ENCODE measurements around the gene PLEKHM2.

PLEKHM2 gene

GRCh38 chr1:15757016-15757543, 73.0 kb downstream of the PLEKHM2 start:
- no peak for DNase-seq (ENCODE audit: low read depth in 2 of 2, low spot score in 1 of 2)

GRCh38 chr1:15757575-15758342, 73.6 kb downstream of the PLEKHM2 start:
- no peak for DNase-seq (ENCODE audit: low read depth in 2 of 2, low spot score in 1 of 2)

GRCh38 chr1:15758343-15758931, 74.3 kb downstream of the PLEKHM2 start, which contains the start of gene FBLIM1:
FBLIM1 (plus strand) TSS chr1:15758795; CDS start chr1:15764984, 6,189 bp downstream.
- no peak for DNase-seq (ENCODE audit: low read depth in 2 of 2, low spot score in 1 of 2)

GRCh38 chr1:15758953-15759661, 75.0 kb downstream of the PLEKHM2 start:
- DNase-seq (ENCODE audit: low read depth in 2 of 2, low spot score in 1 of 2): no peak

- DNase-seq (ENCODE audit: low read depth in 2 of 2, low spot score in 1 of 2): no peak
These were observed 76.5 kb downstream of the PLEKHM2 start for GRCh38 chr1:15760520-15761211.

- no peak for DNase-seq (ENCODE audit: low read depth in 2 of 2, low spot score in 1 of 2)
These were observed 77.4 kb downstream of the PLEKHM2 start for GRCh38 chr1:15761366-15762128.

GRCh38 chr1:15762546-15762945, 78.4 kb downstream of the PLEKHM2 start:
- DNase-seq (ENCODE audit: low read depth in 2 of 2, low spot score in 1 of 2): no peak

GRCh38 chr1:15764269-15764764, 80.2 kb downstream of the PLEKHM2 start:
- DNase-seq (ENCODE audit: low read depth in 2 of 2, low spot score in 1 of 2): no peak

GRCh38 chr1:15764890-15765289, 80.8 kb downstream of the PLEKHM2 start:
- DNase-seq (ENCODE audit: low read depth in 2 of 2, low spot score in 1 of 2): no peak

GRCh38 chr1:15765495-15766194, 81.5 kb downstream of the PLEKHM2 start:
- DNase-seq (ENCODE audit: low read depth in 2 of 2, low spot score in 1 of 2): no peak

GRCh38 chr1:15767941-15768340, 83.8 kb downstream of the PLEKHM2 start:
- DNase-seq (ENCODE audit: low read depth in 2 of 2, low spot score in 1 of 2): no peak

- DNase-seq (ENCODE audit: low read depth in 2 of 2, low spot score in 1 of 2): no peak
These were observed 84.3 kb downstream of the PLEKHM2 start for GRCh38 chr1:15768388-15768787.

GRCh38 chr1:15770313-15770962, 86.3 kb downstream of the PLEKHM2 start:
- DNase-seq (ENCODE audit: low read depth in 2 of 2, low spot score in 1 of 2): no peak

GRCh38 chr1:15771836-15772515, 87.9 kb downstream of the PLEKHM2 start:
- no peak for DNase-seq (ENCODE audit: low read depth in 2 of 2, low spot score in 1 of 2)

- DNase-seq (ENCODE audit: low read depth in 2 of 2, low spot score in 1 of 2): no peak
These were observed 91.6 kb downstream of the PLEKHM2 start for GRCh38 chr1:15775706-15776105.

- no peak for DNase-seq (ENCODE audit: low read depth in 2 of 2, low spot score in 1 of 2)
These were observed 94.0 kb downstream of the PLEKHM2 start for GRCh38 chr1:15777909-15778707.

All from stimulated activated CD8-positive, alpha-beta memory T cell treated with anti-CD3 and anti-CD28 coated beads, Interleukin-4, amount 100 ng/mL, for 1 hour (primary cell).